Activated naive CD4-positive, alpha-beta T cell treated with anti-CD3 and anti-CD28 coated beads, Interleukin-2, amount 50 U/mL, for 24 hours (primary cell): ENCODE measurements around the gene TFR2.

ENCODE experiments used
- H3K27ac Mint-ChIP-seq: one replicate; pipeline ENCODE4 v1.8.0; 2021; ENCODE audit warnings: mild to moderate bottlenecking, mixed read lengths
- H3K27me3 Mint-ChIP-seq: one replicate; pipeline ENCODE4 v1.8.0; 2021; ENCODE audit warnings: mixed read lengths
- H3K36me3 Mint-ChIP-seq: one replicate; pipeline ENCODE4 v1.8.0; 2021; ENCODE audit warnings: mixed read lengths
- H3K4me1 Mint-ChIP-seq: one replicate; pipeline ENCODE4 v1.8.0; 2021; ENCODE audit warnings: mixed read lengths
- H3K4me3 Mint-ChIP-seq: one replicate; pipeline ENCODE4 v1.8.0; 2021; ENCODE audit warnings: mild to moderate bottlenecking, mixed read lengths
- H3K9me3 Mint-ChIP-seq: one replicate; pipeline ENCODE4 v1.8.0; 2021; ENCODE audit warnings: mixed read lengths

Gene TFR2

DNA sequence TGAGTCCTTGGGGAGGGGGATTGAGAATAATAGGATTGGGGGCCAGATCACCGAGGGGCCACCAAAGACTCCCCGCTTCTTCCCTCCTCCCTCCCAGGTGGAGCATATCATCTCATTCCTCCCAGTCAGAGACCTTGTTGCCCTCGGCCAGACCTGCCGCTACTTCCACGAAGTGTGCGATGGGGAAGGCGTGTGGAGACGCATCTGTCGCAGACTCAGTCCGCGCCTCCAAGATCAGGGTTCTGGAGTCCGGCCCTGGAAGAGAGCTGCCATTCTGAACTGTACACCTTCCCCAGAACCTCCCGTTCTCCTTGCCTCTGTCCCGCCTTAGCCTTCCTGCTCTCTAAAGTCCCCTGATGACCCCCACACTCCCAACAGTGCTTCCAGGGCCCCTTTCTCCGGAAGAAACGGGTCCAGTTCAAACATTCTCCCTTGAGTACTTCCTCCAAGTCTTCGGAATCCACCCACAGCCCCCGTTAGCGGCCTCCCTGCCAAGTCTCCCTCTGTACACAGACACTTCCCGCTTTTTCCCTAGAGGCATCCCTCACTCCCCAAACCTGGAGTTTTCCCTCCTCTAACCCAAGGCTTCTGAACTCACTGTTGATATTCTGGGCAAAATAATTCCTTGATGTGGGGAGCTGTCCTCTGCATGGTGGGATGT is 51.1 kb downstream of the TFR2 start:
- Mint-ChIP-seq H3K9me3 (no peaks in the 10 kb centered on the region), H3K27me3 (no peaks in the 10 kb centered on the region), H3K4me3 (no peak overlapping the region), H3K36me3 (no peaks in the 10 kb centered on the region), H3K27ac (peak overlapping the region; percentile 17), H3K4me1 (peaks cover 13% of the 10 kb centered on the region)

GRCh38 chr7:100589341-100589947 is 51.9 kb downstream of the TFR2 start:
- Mint-ChIP-seq H3K27me3 (no peaks in the 10 kb centered on the region), H3K36me3 (no peaks in the 10 kb centered on the region), H3K4me1 (peaks cover 21% of the 10 kb centered on the region), H3K27ac (peak overlapping the region; percentile 70), H3K4me3 (no peak overlapping the region), H3K9me3 (no peaks in the 10 kb centered on the region)

DNA sequence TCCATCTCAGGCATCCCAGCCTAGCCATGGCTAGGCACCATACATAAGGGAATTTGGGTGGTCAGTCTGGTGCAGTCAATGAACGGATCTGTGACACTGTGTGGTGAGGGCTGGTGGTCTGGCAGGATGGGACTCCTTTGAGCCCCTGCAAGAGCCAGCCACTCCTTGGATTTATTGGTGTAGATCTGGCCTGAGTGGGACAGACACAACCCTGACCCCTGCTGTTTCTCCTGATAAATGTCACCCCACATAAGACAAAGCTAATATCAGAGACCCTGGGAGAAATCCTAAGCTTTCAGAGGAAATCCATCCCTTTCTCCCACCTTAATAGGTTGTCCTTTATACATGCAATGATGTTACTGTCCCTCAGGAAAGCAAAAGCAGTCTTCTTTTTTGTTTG is 52.9 kb downstream of the TFR2 start:
- no peak overlapping the region for H3K27ac Mint-ChIP-seq
- peak overlapping the region; percentile 33 for H3K4me3 Mint-ChIP-seq
- no peaks in the 10 kb centered on the region for H3K27me3 Mint-ChIP-seq
- no peaks in the 10 kb centered on the region for H3K9me3 Mint-ChIP-seq
- H3K36me3 Mint-ChIP-seq: no peaks in the 10 kb centered on the region
- peaks cover 30% of the 10 kb centered on the region for H3K4me1 Mint-ChIP-seq

DNA sequence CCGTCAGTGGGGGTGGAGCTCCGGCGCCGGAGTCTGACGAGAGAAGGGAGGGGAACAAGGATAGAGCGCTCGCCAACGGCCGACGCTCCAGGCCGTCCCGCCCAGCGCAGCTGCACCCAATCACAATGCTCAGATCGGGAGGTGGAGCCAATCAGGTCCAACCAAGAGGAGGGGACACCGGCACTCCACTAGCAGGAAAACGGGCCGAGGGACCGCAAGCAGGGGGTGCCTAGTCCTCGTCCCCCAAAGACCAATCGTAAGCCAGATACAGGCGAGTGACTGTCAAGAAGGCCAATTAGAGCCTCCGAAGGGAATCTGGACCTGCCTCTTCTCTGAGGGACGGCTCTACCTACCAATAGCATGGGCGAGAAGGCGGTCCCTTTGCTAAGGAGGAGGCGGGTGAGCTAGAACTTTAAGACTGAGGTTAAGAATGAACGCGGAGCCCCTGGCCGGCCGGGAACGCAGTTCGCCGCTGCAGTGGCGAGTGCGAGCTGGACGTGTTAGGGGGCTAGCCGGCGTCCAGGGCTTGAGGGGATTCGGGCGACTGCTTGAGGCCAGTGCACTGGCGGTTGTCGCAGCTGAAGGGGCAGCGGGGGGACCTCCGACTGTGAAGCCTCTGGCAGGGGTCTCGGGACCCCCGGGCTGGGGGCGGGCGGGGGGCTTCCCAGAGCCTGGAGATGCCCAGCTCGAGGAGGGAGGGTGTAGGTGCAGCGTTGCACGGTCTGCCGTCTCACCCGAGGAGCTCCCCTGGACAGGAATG is 54.9 kb downstream of the TFR2 start, which contains the start of gene FBXO24:
FBXO24 (plus strand) TSS at position 63 of the 760 bp plus-strand sequence; CDS start at position 361, 298 bp downstream.
- Mint-ChIP-seq H3K36me3 (no peaks in the 10 kb centered on the region), H3K9me3 (no peaks in the 10 kb centered on the region), H3K4me1 (peaks cover 41% of the 10 kb centered on the region), H3K27me3 (no peaks in the 10 kb centered on the region), H3K4me3 (peak within 1 kb of the TSS; percentile 97), H3K27ac (peak within 1 kb of the TSS; percentile 94)

- no peaks in the 10 kb centered on the region for H3K27me3 Mint-ChIP-seq
- peak within 1 kb of the TSS; percentile 94 for H3K27ac Mint-ChIP-seq
- H3K4me1 Mint-ChIP-seq: peaks cover 45% of the 10 kb centered on the region
These were observed 55.7 kb downstream of the TFR2 start, which contains the start of gene LRCH4 for GRCh38 chr7:100585511-100586265. LRCH4 (minus strand) TSS chr7:100586129; CDS start chr7:100586100, 29 bp downstream.

GRCh38 chr7:100584683-100585510 is 56.5 kb downstream of the TFR2 start:
- Mint-ChIP-seq H3K9me3 (no peaks in the 10 kb centered on the region), H3K36me3 (no peaks in the 10 kb centered on the region), H3K27me3 (no peaks in the 10 kb centered on the region), H3K4me3 (peak overlapping the region; percentile 97), H3K4me1 (peaks cover 45% of the 10 kb centered on the region), H3K27ac (peak overlapping the region; percentile 94)

More at GRCh38 chr7:100585511-100586265, 55.7 kb downstream of the TFR2 start, which contains the start of gene LRCH4:
- Mint-ChIP-seq H3K9me3 (no peaks in the 10 kb centered on the region), H3K36me3 (no peaks in the 10 kb centered on the region), H3K4me3 (peak within 1 kb of the TSS; percentile 97)

DNA sequence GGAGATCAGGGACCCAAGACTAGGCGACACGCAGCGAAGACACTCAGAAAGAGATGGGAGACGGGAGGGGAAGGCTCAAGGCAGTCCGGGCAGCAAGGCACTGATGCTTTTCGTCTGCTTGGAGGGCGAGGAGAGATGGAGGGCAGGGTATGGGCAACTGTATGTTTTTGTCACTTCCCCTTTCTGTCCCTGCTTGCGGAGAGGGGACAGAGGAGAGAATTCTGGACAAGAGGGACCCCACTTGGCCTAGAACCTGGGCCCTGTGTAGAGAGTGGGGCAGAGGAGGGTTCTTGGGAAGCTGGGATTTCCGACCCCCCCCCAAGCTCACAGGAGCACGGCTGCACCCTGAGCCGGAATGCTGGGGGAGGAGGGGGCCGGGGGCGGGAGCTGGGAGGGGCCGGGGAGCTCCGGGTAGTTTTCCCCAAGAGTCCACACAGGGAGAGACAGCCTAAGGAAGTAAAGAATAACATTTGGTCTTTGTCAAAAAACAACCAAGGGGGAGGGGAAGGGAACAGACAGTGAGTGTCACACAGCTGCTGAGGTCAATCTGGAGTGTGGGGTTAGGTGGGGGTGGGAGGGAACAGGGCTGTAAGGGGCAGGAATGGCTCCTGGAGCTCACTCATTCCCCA is 57.2 kb downstream of the TFR2 start:
- Mint-ChIP-seq H3K4me3 (peak overlapping the region; percentile 97), H3K9me3 (no peaks in the 10 kb centered on the region), H3K4me1 (peaks cover 48% of the 10 kb centered on the region), H3K36me3 (peaks cover 3% of the 10 kb centered on the region), H3K27me3 (no peaks in the 10 kb centered on the region), H3K27ac (peak overlapping the region; percentile 92)

DNA sequence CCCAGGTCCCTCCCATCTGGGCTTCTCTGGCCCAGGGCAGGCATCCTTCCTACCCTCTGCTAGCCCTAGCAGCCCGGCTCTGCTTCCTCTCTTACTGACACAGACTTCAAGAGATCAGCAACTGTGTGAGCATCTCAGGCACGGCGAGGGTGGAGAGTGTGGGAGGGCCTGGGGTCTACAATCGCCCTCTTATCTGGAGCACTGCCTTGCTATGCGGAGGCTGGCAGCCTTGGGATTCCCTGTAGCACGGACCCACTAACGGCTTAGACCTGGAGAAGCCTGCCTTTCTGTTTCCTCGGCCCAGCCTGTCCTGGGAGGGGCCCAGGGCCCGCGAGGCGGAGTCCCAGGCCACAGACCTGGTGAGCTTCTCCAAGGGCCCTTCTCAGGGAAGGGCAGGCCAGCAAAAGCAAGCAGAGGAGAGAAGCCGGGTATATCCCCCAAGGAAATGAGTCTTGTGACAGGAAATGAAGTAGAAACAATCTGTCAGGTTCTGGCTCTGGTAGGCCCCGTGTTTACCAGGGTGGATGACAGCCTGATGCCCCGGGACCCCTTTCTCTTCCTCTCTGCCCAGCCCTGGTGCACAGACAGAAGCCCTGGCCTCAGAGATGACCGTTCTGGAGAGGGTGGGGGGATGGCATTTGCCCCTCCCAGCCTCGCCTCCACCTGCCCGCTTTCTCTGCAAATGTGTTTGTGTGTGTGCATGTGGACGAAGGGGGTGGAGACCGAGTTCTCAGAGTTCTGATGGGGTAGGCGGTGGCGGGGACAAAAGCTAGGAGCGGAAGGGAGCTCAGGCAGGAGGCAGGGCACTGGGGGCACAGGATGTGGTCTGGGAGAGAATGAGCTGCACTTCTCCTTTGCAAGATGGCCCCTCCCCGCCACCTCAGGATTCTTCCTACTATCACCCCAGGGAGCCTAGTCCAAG is 58.0 kb downstream of the TFR2 start:
- peaks cover 3% of the 10 kb centered on the region for H3K36me3 Mint-ChIP-seq
- H3K4me1 Mint-ChIP-seq: peaks cover 47% of the 10 kb centered on the region
- H3K27me3 Mint-ChIP-seq: no peaks in the 10 kb centered on the region
- peak overlapping the region; percentile 97 for H3K4me3 Mint-ChIP-seq
- H3K27ac Mint-ChIP-seq: peak overlapping the region; percentile 92
- no peaks in the 10 kb centered on the region for H3K9me3 Mint-ChIP-seq

GRCh38 chr7:100582650-100583049 is 58.7 kb downstream of the TFR2 start:
- Mint-ChIP-seq H3K4me1 (peaks cover 43% of the 10 kb centered on the region), H3K9me3 (no peaks in the 10 kb centered on the region), H3K27me3 (no peaks in the 10 kb centered on the region), H3K4me3 (peak overlapping the region; percentile 57), H3K27ac (peak overlapping the region; percentile 69), H3K36me3 (peaks cover 3% of the 10 kb centered on the region)

- Mint-ChIP-seq H3K27ac (peak overlapping the region; percentile 69), H3K9me3 (no peaks in the 10 kb centered on the region), H3K36me3 (peaks cover 3% of the 10 kb centered on the region), H3K4me3 (peak overlapping the region; percentile 57), H3K4me1 (peaks cover 43% of the 10 kb centered on the region), H3K27me3 (no peaks in the 10 kb centered on the region)
These were observed 59.2 kb downstream of the TFR2 start for GRCh38 chr7:100582041-100582579.

- Mint-ChIP-seq H3K27me3 (no peaks in the 10 kb centered on the region), H3K27ac (no peak overlapping the region), H3K36me3 (peaks cover 5% of the 10 kb centered on the region), H3K4me3 (no peak overlapping the region), H3K9me3 (no peaks in the 10 kb centered on the region), H3K4me1 (peaks cover 39% of the 10 kb centered on the region)
These were observed 60.7 kb downstream of the TFR2 start for GRCh38 chr7:100580466-100581283.

DNA sequence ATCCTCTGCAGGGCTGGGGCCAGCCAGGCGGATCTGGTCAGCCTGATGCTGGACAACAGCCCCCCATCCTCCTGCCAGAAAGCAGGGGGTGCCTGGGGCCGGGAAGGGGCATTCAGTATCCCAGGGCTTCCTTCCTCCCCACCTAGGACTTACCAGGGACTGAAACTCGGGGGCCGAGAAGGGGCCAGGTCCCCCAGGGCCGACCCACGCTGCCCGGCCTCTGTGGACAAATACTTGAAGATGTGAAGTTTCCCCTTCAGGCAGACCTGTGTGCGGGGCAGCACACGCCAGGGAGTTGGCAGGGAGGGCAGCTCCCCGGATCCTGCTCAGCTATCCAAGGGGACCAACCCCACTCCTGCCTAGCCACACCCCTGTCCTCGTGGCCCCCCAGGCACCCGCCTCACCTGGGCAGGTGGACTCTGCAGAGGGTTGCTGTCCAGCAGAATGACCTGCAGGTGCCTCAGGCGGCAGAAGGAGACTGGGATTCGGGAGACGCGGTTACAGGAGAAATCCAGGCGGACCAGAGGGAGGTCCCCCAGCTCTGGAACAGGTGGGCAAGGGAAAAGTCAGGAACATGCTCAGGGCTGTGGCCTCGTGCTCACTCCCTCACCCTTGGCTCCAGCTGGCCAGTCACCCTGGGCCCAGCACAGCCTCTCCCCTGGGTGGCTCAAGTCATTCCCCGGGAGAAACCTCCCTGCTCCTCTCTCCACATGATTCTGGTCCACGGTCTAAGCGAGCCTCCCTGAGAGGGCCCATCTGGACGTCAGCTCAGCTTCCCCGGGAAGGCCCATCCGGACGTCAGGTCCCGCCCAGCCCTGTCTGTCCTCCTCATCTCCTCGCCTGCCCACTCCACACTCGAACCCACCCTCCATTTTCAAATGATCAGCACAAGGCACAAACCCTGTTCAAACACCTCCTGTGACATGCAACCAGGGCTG is 62.8 kb downstream of the TFR2 start:
- no peak overlapping the region for H3K27ac Mint-ChIP-seq
- peaks cover 5% of the 10 kb centered on the region for H3K36me3 Mint-ChIP-seq
- H3K27me3 Mint-ChIP-seq: no peaks in the 10 kb centered on the region
- H3K4me3 Mint-ChIP-seq: no peak overlapping the region
- peaks cover 20% of the 10 kb centered on the region for H3K4me1 Mint-ChIP-seq
- no peaks in the 10 kb centered on the region for H3K9me3 Mint-ChIP-seq
